Natural killer cell (primary cell): Measurements from ENCODE around the gene SERGEF. TPM values are rescaled to one million over a fixed set of nuclear protein-coding genes. Genes with fewer than 3 reads are reported as not detected.

Source experiments
- ATAC-seq, 3 donors: fragments of 150-1000 bp in 2 of 3; fragments of 200-7000 bp in 1 of 3; cut with Tn5 transposase; 1 replicate in 1 of 3; 2 replicates in 2 of 3; pipeline ENCODE4 v1.10.0; 2021; ENCODE audit warnings: mild to moderate bottlenecking in 2 of 3, moderate library complexity in 2 of 3
- DNase-seq, 2 donors: peaks; one replicate each; pipeline versions ENCODE4 v3.0.0 to v3.0.0-alpha.2; 2013 to 2021; ENCODE audit warnings: mixed read lengths in 1 of 2
- H3K27ac ChIP-seq: one replicate; pipeline ENCODE4 v1.5.1; 2013; ENCODE audit warnings: mild to moderate bottlenecking, low read length
- H3K27me3 ChIP-seq: one replicate; pipeline ENCODE4 v1.6.1; 2013; ENCODE audit warnings: low read length; ENCODE audit not compliant: control insufficient read depth, insufficient read depth
- H3K36me3 ChIP-seq: one replicate; pipeline ENCODE4 v1.6.1; 2013; ENCODE audit warnings: low read length; ENCODE audit not compliant: control insufficient read depth, insufficient read depth
- H3K4me1 ChIP-seq: one replicate; pipeline ENCODE4 v1.6.1; 2013; ENCODE audit warnings: low read length; ENCODE audit not compliant: control insufficient read depth, insufficient read depth
- H3K4me3 ChIP-seq: one replicate; pipeline ENCODE4 v1.5.1; 2013; ENCODE audit warnings: low read length
- H3K9me3 ChIP-seq: one replicate; pipeline ENCODE4 v1.6.1; 2013; ENCODE audit warnings: low read length; ENCODE audit not compliant: control insufficient read depth, insufficient read depth
- H3K27ac Mint-ChIP-seq, 2 donors: one replicate each; pipeline ENCODE4 v1.8.0; 2022; ENCODE audit warnings: mild to moderate bottlenecking in 2 of 2, mixed read lengths in 2 of 2, moderate library complexity in 1 of 2
- H3K27me3 Mint-ChIP-seq, 2 donors: one replicate each; pipeline ENCODE4 v1.8.0; 2022; ENCODE audit warnings: low read depth in 2 of 2, mixed read lengths in 2 of 2
- H3K36me3 Mint-ChIP-seq: one replicate; pipeline ENCODE4 v1.8.0; 2022; ENCODE audit warnings: mixed read lengths
- H3K4me1 Mint-ChIP-seq, 2 donors: one replicate each; pipeline ENCODE4 v1.8.0; 2022; ENCODE audit warnings: mixed read lengths in 2 of 2
- H3K4me3 Mint-ChIP-seq: one replicate; pipeline ENCODE4 v1.8.0; 2022; ENCODE audit warnings: mild to moderate bottlenecking, moderate library complexity, mixed read lengths
- H3K9me3 Mint-ChIP-seq, 2 donors: one replicate each; pipeline ENCODE4 v1.8.0; 2022; ENCODE audit warnings: mixed read lengths in 2 of 2
- WGBS: methylation state at CpG from one replicate; pipeline ENCODE4 v1.1.7; 2013; ENCODE audit warnings: missing lambda C conversion rate; ENCODE audit not compliant: insufficient coverage; 5-methylcytosine and 5-hydroxymethylcytosine counted together
- intact Hi-C: fragments of 100-400 bp; cut with micrococcal nuclease; formaldehyde crosslinking; loops from one replicate; pipeline ENCODE4 v1.14.2; 2022
- total RNA-seq, 4 donors: library from RNA; stranded (reverse); fragments of 120-200 nt in 1 of 4; gene quantifications; one replicate each; pipeline versions ENCODE4 v1.2.3 to v1.2.4, GENCODE V29; 2013 to 2022
- TF ChIP-seq, protein P1 (sequence below): fragments of 200-600 bp; IDR thresholded peaks from one replicate; pipeline ENCODE4 v1.8.0; 2022; ENCODE audit warnings: antibody characterized with exemption

The SERGEF gene
- total RNA-seq, 3 donors from 2014 or later (not counting 1 experiment from before 2014, with no cell fraction given) = 67.5 to 78.6 (median 69.4) TPM

DNA sequence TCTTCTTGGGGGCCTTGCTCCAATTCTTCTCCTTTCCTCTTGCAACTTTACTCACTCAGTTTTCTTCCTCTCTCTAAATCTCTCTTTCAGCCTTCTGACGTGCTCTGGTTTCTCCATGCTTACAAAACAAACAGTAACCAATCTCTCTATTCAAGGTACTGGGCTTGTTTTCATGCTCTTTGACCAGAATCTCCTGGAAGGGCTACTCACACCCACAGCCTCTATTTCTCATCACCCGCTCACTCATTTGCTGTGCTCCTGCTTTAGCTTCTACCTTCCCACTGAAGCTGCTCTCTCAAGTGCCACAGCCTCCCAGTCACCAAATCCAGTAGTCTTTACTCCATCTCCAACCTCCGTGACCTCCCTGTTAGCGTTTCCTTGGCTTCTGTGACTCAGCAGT, 60.4 kb downstream of the SERGEF start:
- Mint-ChIP-seq H3K36me3 (peaks cover 24% of the 10 kb centered on the region), H3K27ac (no peak overlapping the region), H3K9me3 (no peaks in the 10 kb centered on the region), H3K27me3 (no peaks in the 10 kb centered on the region), H3K4me1 (peaks cover 0 to 6% of the 10 kb centered on the region in 2 donors), H3K4me3 (no peak overlapping the region)
- Histone ChIP-seq H3K27ac (no peak overlapping the region), H3K9me3 (no peaks in the 10 kb centered on the region), H3K27me3 (no peaks in the 10 kb centered on the region), H3K36me3 (peaks cover 30% of the 10 kb centered on the region), H3K4me3 (no peak overlapping the region), H3K4me1 (no peaks in the 10 kb centered on the region)
- TF ChIP-seq, protein P1, sequence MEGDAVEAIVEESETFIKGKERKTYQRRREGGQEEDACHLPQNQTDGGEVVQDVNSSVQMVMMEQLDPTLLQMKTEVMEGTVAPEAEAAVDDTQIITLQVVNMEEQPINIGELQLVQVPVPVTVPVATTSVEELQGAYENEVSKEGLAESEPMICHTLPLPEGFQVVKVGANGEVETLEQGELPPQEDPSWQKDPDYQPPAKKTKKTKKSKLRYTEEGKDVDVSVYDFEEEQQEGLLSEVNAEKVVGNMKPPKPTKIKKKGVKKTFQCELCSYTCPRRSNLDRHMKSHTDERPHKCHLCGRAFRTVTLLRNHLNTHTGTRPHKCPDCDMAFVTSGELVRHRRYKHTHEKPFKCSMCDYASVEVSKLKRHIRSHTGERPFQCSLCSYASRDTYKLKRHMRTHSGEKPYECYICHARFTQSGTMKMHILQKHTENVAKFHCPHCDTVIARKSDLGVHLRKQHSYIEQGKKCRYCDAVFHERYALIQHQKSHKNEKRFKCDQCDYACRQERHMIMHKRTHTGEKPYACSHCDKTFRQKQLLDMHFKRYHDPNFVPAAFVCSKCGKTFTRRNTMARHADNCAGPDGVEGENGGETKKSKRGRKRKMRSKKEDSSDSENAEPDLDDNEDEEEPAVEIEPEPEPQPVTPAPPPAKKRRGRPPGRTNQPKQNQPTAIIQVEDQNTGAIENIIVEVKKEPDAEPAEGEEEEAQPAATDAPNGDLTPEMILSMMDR = no peak
- WGBS = 98% methylated on average over 4 of the region's 4 CpGs
- no peak for ATAC-seq
- intact Hi-C loops = no loop called here
- no peak for DNase-seq

DNA sequence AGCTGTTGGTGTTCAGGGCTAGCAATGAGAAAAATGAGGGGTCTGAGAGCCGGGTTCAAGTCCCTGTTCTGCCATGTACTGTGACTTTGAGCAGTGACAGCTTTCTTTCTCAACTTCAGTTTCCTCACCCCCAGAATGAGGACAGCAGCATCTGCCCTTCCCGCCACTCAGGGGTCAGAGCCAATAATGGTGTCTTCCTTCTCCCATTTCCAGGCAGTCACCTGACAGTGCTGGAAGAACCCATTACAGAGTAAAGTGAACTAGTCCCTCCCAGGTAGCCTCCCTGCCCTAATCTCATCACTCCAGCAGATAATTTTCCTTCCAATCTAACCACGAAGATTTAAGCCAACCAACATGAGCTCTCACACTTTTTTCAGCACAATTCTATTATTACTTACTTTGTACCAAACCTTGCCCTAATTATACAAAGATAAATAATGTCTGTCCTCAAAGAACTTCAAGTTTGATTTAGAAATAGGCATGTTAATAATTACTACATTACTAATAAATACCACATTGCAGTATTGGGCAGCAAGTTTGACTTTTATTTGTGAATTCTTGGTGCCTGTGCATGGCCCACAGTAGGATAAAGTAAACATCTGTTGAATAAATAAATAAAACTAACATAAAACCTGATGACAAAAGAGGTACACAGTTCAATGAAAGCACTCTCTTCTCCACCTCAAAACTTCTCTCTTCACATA, 61.0 kb downstream of the SERGEF start:
- Histone ChIP-seq H3K27ac (no peak overlapping the region), H3K4me1 (no peaks in the 10 kb centered on the region), H3K27me3 (no peaks in the 10 kb centered on the region), H3K9me3 (no peaks in the 10 kb centered on the region), H3K36me3 (peaks cover 26% of the 10 kb centered on the region), H3K4me3 (no peak overlapping the region)
- Mint-ChIP-seq H3K36me3 (peaks cover 24% of the 10 kb centered on the region), H3K27me3 (no peaks in the 10 kb centered on the region), H3K4me1 (peaks cover 0 to 6% of the 10 kb centered on the region in 2 donors), H3K9me3 (no peaks in the 10 kb centered on the region), H3K27ac (no peak overlapping the region), H3K4me3 (no peak overlapping the region)
- intact Hi-C loops = no loop called here
- no peak for ATAC-seq
- TF ChIP-seq, protein P1 = no peak
- DNase-seq = no peak
- WGBS = 99% methylated on average over 3 of the region's 3 CpGs

DNA sequence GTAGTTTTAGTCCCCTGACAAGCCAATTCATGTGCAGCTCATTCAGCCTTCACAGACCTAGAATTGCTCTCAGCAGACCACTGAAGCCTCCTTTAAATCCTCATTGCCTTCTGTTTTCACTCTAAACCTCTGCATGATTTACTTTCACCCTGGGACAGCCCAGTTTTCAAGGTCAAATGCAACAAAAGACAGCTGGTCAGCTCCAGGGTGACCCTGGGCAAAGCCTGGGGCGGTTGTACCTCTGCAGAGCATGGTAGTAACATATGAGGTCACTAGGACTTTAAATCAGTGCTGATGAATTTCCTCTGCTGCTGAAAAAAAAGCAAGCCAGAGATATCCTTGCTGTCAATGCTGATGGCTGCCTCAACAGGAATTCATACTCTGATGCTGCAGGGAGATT, 62.2 kb downstream of the SERGEF start:
- no peak for ATAC-seq
- no peaks in the 10 kb centered on the region for H3K9me3 ChIP-seq
- Mint-ChIP-seq H3K4me1 (peaks cover 0 to 6% of the 10 kb centered on the region in 2 donors), H3K9me3 (no peaks in the 10 kb centered on the region), H3K27me3 (no peaks in the 10 kb centered on the region), H3K27ac (no peak overlapping the region), H3K36me3 (peaks cover 24% of the 10 kb centered on the region), H3K4me3 (no peak overlapping the region)
- H3K4me1 ChIP-seq = no peaks in the 10 kb centered on the region
- WGBS = 95% methylated on average over 1 of the region's 1 CpG
- intact Hi-C loops = no loop called here
- TF ChIP-seq, protein P1 = no peak
- no peak overlapping the region for H3K4me3 ChIP-seq
- no peak overlapping the region for H3K27ac ChIP-seq
- peaks cover 24% of the 10 kb centered on the region for H3K36me3 ChIP-seq
- no peaks in the 10 kb centered on the region for H3K27me3 ChIP-seq
- no peak for DNase-seq

DNA sequence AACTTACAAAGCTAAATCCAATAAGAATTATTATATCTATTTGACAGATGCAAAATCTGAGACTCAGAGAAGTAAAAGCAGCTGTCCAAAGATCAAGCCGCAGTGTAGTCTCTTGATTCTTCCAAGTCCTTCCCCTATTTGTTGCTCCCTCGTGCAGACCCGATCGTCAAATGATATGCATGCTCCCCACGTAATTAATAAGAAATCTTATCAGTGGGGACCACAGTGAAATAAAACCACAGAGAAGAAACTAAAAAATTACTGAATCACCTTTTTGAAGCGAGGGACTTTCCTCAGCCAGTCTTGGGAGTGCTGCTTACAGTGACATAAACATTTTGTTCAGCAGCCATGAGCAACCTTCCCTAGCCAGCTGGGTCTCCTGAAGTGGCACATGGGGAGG, 64.6 kb downstream of the SERGEF start:
- Mint-ChIP-seq H3K27me3 (no peaks in the 10 kb centered on the region), H3K27ac (no peak overlapping the region), H3K9me3 (peaks cover 0 to 7% of the 10 kb centered on the region in 2 donors), H3K4me3 (no peak overlapping the region), H3K4me1 (peaks cover 0 to 6% of the 10 kb centered on the region in 2 donors), H3K36me3 (peaks cover 32% of the 10 kb centered on the region)
- no peak for DNase-seq
- no peak overlapping the region for H3K4me3 ChIP-seq
- no peaks in the 10 kb centered on the region for H3K27me3 ChIP-seq
- no peak overlapping the region for H3K27ac ChIP-seq
- no peaks in the 10 kb centered on the region for H3K4me1 ChIP-seq
- TF ChIP-seq, protein P1 = no peak
- H3K9me3 ChIP-seq = peaks cover 3% of the 10 kb centered on the region
- peaks cover 18% of the 10 kb centered on the region for H3K36me3 ChIP-seq
- 84% methylated on average over 6 of the region's 6 CpGs for WGBS
- intact Hi-C loops = no loop called here
- no peak for ATAC-seq
